MG63 (cell line): ENCODE measurements around the gene FHIT. TPM values are rescaled to one million over a fixed set of nuclear protein-coding genes. Genes with fewer than 3 reads are reported as not detected.
A peak's percentile ranks its signal among the peaks of the same experiment; 100 is the strongest.
"Not testable (repeated sequence)": the region's sequence is repeated elsewhere in the genome, so short reads cannot be mapped to it uniquely, and the experiment has no call there.

ENCODE experiments used
- DNase-seq: peaks from one replicate; pipeline ENCODE4 v3.0.0-alpha.2; 2020
- H3K27me3 ChIP-seq: fragments of 250-450 bp; sonication (Bioruptor Pico); 2 replicates; pipeline ENCODE4 v1.5.1; 2020; ENCODE audit warnings: mild to moderate bottlenecking, moderate library complexity
- H3K36me3 ChIP-seq: fragments of 250-450 bp; sonication (Bioruptor Pico); 2 replicates; pipeline ENCODE4 v1.5.1; 2020; ENCODE audit warnings: mild to moderate bottlenecking, moderate library complexity
- H3K4me3 ChIP-seq: fragments of 250-450 bp; sonication (Bioruptor Pico); 2 replicates; pipeline ENCODE4 v1.5.1; 2020; ENCODE audit warnings: mild to moderate bottlenecking, moderate library complexity
- H3K9me3 ChIP-seq: fragments of 250-450 bp; sonication (Bioruptor Pico); 2 replicates; pipeline ENCODE4 v1.5.1; 2020; ENCODE audit warnings: mild to moderate bottlenecking, moderate library complexity
- total RNA-seq: library from RNA; depleted of rRNA; stranded (reverse); fragments of >200 nt; shearing (Covaris generic); gene quantifications from 2 replicates; pipeline ENCODE4 v1.2.3, GENCODE V29; 2014; ENCODE audit warnings: low replicate concordance

Gene FHIT
- total RNA-seq, 1 experiment from 2014 or later, result 1.7 TPM

GRCh38 chr3:61018807-61019206, 232.4 kb downstream of the FHIT start:
- H3K27me3 ChIP-seq, result no peaks in the 10 kb centered on the region
- no peaks in the 10 kb centered on the region for H3K36me3 ChIP-seq
- no peaks in the 10 kb centered on the region for H3K9me3 ChIP-seq
- DNase-seq, result no peak
- no peak overlapping the region for H3K4me3 ChIP-seq

GRCh38 chr3:61017028-61017427, 234.2 kb downstream of the FHIT start:
- H3K36me3 ChIP-seq, H3K9me3 ChIP-seq, DNase-seq, H3K4me3 ChIP-seq, H3K27me3 ChIP-seq: not testable (repeated sequence)

DNA sequence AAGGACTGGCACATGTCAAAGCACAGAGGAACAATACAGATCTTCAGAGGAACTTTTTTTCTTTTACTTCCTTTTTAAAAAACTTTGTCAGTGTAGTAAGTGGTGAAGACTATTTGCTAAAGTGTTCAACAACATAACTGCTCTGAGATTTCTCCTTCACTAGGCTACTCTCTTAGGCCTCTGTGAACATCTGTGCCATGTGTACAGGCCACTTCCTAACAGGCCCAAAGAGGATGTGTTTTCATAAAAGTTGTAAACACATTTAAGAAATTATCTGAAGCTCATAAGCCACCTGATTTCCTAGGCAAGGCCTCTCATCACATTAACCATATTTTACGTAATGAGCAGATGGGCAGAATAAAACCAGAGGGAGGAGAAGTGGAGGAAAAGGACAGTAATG, 235.4 kb downstream of the FHIT start:
- no peaks in the 10 kb centered on the region for H3K27me3 ChIP-seq
- H3K36me3 ChIP-seq, result no peaks in the 10 kb centered on the region
- no peak overlapping the region for H3K4me3 ChIP-seq
- H3K9me3 ChIP-seq, result no peaks in the 10 kb centered on the region
- DNase-seq, result no peak

GRCh38 chr3:61015408-61015807, 235.8 kb downstream of the FHIT start:
- Histone ChIP-seq H3K4me3 (no peak overlapping the region), H3K36me3 (no peaks in the 10 kb centered on the region), H3K27me3 (no peaks in the 10 kb centered on the region), H3K9me3 (no peaks in the 10 kb centered on the region)
- no peak for DNase-seq

GRCh38 chr3:61008998-61009380, 242.3 kb downstream of the FHIT start:
- Histone ChIP-seq H3K4me3 (no peak overlapping the region), H3K36me3 (no peaks in the 10 kb centered on the region), H3K9me3 (no peaks in the 10 kb centered on the region), H3K27me3 (no peaks in the 10 kb centered on the region)
- DNase-seq, result no peak

DNA sequence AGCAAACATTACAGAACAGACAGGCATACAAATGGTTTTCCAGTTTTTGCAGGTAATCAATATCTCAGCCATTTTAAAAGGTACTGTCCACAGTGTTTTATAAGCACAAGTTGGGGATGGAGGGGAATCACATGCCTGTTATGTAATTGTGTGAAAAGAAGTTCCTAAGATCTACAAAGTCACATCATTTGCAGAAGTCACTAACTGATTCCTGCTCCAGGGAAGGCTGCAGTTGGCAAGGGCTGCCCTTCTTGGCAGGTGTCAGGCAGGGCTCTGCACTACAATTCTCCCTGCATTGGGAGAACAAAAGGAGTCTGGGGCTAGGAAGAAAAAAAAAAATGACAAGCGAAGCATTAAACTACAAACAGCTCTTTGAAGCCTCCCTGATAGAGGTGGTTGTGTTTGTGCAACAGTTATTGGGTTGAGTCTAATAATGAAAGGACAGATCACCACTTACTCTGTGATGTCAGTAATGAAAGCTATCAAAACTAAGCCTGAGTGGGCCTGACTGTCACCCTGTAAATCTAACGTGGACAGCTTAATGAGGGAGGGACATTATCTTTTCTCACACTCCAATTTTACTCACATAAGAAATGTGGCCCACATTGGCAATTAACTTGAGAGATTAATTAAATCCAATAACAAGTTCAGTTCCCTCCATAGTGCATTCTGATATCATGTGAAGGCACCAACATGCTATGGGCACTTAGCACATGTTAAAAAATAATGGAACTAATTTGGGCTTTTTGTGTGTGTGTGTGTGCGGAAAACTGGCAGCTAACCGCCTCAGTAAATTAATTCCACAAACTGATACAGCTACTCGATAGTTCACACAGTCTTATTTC, 242.9 kb downstream of the FHIT start:
- H3K9me3 ChIP-seq, result no peaks in the 10 kb centered on the region
- H3K4me3 ChIP-seq, result no peak overlapping the region
- no peaks in the 10 kb centered on the region for H3K27me3 ChIP-seq
- no peak for DNase-seq
- H3K36me3 ChIP-seq, result no peaks in the 10 kb centered on the region

- Histone ChIP-seq H3K27me3 (no peaks in the 10 kb centered on the region), H3K9me3 (no peaks in the 10 kb centered on the region), H3K36me3 (no peaks in the 10 kb centered on the region), H3K4me3 (no peak overlapping the region)
- DNase-seq, result no peak
Observed at GRCh38 chr3:61005591-61005990, 245.7 kb downstream of the FHIT start.

GRCh38 chr3:60998858-60999257, 252.4 kb downstream of the FHIT start:
- H3K4me3 ChIP-seq, result no peak overlapping the region
- H3K9me3 ChIP-seq, result no peaks in the 10 kb centered on the region
- H3K36me3 ChIP-seq, result no peaks in the 10 kb centered on the region
- peak; percentile 48 for DNase-seq
- no peaks in the 10 kb centered on the region for H3K27me3 ChIP-seq

DNA sequence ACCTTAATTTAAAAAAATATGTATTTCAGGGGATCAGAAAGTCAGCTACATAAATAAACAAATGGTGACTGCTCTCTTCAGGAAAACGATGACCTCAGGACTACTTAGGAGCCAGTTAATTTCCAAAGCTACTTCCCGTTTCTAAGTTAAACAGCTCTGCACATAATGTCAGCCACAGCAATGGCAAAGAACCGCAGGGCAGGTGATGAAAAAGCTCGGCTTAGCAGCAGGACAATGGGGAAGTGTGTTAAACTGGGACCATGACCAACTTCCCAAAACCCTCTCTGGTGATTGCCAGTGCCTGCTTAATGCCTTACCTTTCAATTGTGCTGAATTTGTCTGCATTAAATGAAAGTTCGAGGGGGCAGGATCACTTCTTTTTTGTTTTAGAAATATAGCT, 258.9 kb downstream of the FHIT start:
- Histone ChIP-seq H3K27me3 (no peaks in the 10 kb centered on the region), H3K9me3 (no peaks in the 10 kb centered on the region), H3K36me3 (no peaks in the 10 kb centered on the region), H3K4me3 (no peak overlapping the region)
- no peak for DNase-seq

DNA sequence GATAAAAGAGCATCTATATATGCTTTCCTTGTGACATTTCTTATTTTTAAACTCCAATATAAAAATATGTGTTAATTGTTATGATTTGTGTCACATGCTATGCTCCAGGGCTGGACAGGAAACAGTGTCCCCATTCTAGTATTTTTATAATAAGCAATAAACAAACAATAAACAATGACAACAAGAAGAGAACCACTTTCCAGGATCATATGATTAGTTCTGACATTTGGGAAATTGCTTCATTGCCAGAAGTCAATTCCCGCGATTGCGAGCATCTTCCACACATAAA, 260.9 kb downstream of the FHIT start:
- Histone ChIP-seq H3K27me3 (no peaks in the 10 kb centered on the region), H3K4me3 (no peak overlapping the region), H3K36me3 (no peaks in the 10 kb centered on the region), H3K9me3 (no peaks in the 10 kb centered on the region)
- DNase-seq, result no peak

- Histone ChIP-seq H3K27me3 (no peaks in the 10 kb centered on the region), H3K36me3 (no peaks in the 10 kb centered on the region), H3K9me3 (no peaks in the 10 kb centered on the region), H3K4me3 (no peak overlapping the region)
- no peak for DNase-seq
Observed at GRCh38 chr3:60989626-60990441, 261.4 kb downstream of the FHIT start.

DNA sequence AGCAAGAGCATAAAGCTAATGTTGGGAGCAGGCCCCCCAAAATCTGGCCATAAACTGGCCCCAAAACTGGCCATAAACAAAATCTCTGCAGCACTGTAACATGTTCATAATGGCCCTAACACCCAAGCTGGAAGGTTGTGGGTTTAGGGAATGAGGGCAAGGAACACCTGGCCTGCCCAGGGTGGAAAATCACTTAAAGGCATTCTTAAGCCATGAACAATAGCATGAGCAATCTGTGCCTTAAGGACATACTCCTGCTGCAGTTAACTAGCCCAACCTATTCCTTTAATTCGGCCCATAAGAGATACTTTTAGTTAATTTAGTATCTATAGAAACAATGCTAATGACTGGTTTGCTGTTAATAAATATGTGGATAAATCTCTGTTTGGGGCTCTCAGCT, 264.1 kb downstream of the FHIT start:
- DNase-seq, H3K9me3 ChIP-seq, H3K4me3 ChIP-seq, H3K27me3 ChIP-seq, H3K36me3 ChIP-seq: not testable (repeated sequence)

DNA sequence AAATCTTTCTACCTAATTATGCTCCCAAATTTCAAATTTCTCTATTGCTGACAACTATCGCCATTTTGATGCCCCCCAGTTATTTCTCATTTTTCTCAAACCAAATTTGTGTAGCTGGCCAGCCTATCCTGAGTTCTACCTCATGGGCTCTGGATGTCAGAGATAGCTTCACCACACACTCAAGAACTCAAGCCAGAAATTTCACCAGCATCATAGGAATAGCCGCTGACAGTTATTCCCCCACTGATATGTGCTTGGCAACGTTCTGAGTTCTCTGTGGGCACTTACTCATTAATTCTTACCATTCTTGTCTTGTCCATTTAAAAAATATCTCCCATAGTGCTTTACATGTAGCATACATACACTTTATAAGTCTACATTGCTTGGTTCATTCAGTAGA, 264.7 kb downstream of the FHIT start:
- Histone ChIP-seq H3K27me3 (no peaks in the 10 kb centered on the region), H3K4me3 (no peak overlapping the region), H3K36me3 (no peaks in the 10 kb centered on the region), H3K9me3 (no peaks in the 10 kb centered on the region)
- no peak for DNase-seq

DNA sequence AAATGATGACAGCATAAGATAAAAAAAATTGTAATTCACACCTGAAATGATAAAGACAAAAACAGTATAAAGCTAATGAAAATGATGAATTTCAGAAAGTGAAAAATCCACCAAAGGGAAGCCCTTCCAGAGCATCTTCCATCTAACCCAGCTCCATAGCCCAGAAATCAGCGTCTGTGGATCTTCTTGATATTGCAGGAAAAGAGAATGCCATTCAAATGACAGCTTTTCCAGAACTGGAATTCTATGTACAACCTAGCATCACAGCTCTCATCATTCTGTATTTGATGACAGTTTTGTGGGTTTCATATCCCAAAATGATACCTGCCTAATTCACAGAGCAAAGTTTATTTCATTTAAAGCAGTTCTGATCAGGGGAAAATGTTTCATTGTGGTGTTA, 267.3 kb downstream of the FHIT start:
- Histone ChIP-seq H3K36me3 (no peaks in the 10 kb centered on the region), H3K9me3 (no peaks in the 10 kb centered on the region), H3K27me3 (no peaks in the 10 kb centered on the region), H3K4me3 (no peak overlapping the region)
- no peak for DNase-seq

DNA sequence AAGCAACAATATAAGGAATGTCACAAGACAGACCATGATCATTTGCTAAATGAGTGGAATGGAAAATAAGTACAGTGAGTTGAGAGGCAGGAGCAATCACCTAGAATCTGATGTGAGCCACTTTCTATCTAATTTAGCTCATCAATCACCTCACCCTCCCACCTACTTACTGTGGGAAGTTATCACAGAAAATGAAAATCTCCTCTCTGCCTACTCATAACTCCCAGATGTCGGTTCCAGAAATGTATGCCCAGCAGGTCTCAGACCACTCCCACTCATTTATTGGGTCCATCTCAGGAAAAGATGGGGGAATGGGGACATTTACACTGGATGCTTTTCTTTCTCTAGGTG, 270.9 kb downstream of the FHIT start:
- Histone ChIP-seq H3K36me3 (no peaks in the 10 kb centered on the region), H3K27me3 (no peaks in the 10 kb centered on the region), H3K4me3 (no peak overlapping the region), H3K9me3 (no peaks in the 10 kb centered on the region)
- DNase-seq, result no peak

GRCh38 chr3:60979461-60980341, 271.6 kb downstream of the FHIT start:
- Histone ChIP-seq H3K4me3 (no peak overlapping the region), H3K27me3 (no peaks in the 10 kb centered on the region), H3K36me3 (no peaks in the 10 kb centered on the region), H3K9me3 (no peaks in the 10 kb centered on the region)
- DNase-seq, result no peak

- H3K4me3 ChIP-seq, result no peak overlapping the region
- H3K9me3 ChIP-seq, result 0 out of 2 replicates have a peak, but pooled peaks cover 3% of the 10 kb centered on the region
- H3K27me3 ChIP-seq, result no peaks in the 10 kb centered on the region
- no peak for DNase-seq
- H3K36me3 ChIP-seq, result no peaks in the 10 kb centered on the region
Observed at GRCh38 chr3:60973321-60973720, 277.9 kb downstream of the FHIT start.
